GM21526 (cell line): ENCODE measurements around the gene AQP9.

Source experiments
- ATAC-seq: cut with Tn5 transposase; IDR thresholded peaks from one replicate; pipeline ENCODE4 v1.9.1; 2021; ENCODE audit warnings: moderate library complexity; ENCODE audit not compliant: unreplicated experiment, low FRiP score

Gene AQP9

DNA sequence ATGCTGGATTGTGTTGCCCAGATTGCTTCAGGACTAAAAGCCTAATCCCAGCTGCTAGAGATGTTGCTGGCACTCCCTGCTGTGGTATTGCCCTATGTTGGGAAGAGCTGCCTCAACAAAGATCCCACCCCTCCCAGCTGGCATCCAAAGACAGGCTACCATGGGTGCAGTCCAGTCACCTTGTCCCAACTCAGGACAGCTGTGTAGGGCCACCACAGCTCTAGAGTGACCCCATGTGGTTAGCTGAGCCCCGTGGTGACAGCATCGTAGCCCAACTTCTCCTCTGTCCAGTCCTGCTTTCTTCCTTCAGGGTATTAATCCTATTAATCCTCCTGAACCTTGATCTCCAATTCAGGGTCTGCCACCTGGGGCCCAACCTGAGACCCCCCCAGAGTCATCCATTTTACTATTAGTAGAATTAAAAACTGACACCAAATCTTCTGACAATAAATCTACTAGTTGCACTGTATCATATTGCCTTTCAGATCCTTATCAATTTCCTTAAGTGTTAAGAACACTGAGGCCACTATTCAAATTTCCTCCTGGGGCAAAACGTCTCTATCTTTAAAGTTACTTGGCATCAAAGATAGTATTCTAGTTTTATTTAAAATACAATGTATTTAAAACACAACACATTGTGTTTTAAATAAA is 83.5 kb downstream of the AQP9 start:
- ATAC-seq = no peak

DNA sequence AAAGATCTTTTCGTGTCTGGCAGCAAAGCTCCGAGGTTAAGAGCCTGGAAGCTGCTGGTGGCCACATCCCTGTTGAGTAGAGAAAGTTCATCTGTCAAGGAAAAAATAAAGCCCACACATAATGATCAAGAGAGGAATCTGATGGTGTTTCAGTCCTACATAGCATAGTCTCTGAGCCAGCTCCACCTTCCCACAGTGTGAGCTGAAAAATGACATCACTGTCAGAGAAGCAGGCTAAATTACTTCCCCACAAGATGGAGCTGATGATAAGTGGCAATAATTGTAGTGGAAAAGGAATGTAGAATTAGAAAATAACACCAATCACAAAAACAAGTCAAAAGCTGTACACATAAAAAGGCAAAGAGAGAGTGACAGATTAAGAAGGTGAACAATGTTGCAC is 84.5 kb downstream of the AQP9 start:
- ATAC-seq = no peak

DNA sequence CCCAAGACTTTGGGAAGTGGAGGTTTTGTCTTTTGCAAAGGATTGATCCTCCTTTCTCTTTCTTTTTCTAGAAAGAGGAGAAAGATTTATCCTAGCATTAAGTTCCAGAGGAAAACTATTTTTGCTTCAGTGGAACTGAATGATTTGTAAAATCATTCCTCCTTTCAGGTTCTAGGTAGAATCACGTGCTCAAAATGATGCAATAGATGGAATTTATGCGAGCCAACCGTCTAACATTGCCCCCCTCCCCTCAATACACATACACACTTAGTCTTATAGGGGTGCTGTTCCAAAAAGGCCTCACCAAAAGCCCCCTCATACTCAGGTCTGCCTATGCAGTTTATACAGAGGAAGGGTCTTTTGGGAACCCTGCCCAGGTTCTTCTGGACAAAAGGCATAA is 85.3 kb downstream of the AQP9 start:
- ATAC-seq = no peak

DNA sequence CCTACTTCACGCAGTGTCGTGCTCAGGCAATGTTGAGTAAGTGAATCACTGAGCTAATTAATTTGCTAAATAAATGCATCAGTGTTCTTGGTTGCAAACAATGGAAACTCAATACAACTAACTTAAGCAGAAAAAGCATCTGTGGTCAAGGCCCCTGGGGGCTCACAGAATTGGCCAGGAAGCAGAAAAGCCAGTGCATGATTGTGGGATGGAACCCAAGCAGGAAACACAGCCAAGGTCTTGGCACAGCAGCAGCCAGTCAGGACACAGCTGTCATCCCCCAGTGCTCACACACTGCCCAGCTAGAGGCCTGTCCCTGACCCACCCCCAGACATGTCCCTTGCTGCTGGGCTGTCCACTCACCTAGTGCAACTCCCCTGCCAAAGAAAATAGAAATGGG is 85.9 kb downstream of the AQP9 start:
- ATAC-seq = no peak

DNA sequence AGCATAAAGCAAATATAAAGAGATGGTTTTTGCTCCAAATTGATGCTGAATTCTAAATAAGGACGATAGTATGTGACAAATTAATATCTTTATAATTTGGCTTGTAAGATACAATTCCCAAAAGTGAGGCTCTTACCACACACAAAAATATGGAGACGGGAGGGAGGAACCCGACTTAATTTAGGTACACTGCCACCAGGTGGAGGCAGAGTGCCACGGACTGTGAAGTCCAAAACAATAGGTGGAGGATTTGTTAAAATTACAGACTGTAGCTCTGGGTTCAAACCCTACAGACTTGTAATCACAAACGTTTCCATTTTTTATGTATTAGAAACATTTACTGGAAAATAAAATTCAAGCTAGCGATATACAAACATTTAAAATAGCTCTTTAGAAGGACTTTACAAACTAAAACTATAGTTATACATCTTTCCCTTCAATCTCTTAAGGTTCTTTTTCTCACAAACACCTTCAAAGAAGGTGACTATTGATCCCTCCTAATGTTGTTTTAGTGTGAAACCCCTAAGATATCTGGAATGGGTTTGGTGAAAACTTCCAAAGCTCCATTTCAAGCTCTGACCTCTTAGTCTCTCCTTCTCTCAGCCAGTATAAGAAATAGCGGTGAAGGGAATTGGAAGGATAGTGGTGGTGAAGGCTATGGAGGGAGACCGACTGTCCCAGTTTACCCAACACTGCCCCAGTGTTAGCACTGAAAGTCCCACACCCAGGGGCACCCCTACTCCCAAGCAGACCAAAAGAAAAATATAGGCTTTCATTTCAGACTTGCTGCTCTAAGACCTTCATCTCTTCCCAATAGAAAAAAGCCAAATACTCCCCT is 89.7 kb downstream of the AQP9 start:
- no peak for ATAC-seq

DNA sequence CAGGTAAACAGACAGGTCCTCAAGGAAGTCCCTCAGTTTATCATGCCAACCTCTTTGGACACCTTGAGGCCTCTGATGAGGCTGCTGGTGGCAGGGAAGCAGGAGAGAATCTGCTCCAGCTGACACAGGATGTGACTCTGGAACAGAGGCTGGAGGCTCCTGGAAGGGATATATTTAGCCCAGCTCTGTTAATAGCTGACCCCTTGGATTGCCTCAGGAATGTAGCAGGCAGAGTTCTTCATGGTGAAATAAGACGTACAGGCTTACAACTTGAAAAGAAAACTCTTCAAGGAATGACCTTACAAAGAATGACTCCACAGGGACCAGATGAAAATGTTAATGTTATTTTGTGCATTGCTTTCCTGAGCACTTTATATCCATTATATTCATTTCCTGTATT is 90.5 kb downstream of the AQP9 start:
- no peak for ATAC-seq

DNA sequence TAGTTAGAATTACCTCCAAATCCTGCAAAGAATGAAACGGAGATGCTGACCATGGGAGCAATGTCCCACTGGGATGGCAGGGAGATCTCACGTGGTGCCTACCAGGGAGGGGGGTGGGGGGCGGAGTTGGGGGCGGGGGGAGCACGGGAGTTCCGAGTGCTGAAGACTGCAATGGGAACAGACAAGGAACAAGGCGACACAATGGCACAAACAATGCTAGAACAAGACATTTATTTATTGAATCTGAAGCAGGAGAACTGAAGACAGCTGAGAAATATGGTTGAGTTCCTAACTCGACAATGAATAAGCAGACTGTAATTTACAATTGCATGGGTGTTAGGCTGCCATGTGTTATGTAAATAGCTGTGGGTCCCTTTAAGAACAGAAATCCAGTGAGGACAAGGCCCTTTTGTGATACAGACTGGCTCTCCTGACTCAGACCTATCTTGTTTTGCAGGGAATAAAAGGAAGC is 91.2 kb downstream of the AQP9 start:
- ATAC-seq = no peak

DNA sequence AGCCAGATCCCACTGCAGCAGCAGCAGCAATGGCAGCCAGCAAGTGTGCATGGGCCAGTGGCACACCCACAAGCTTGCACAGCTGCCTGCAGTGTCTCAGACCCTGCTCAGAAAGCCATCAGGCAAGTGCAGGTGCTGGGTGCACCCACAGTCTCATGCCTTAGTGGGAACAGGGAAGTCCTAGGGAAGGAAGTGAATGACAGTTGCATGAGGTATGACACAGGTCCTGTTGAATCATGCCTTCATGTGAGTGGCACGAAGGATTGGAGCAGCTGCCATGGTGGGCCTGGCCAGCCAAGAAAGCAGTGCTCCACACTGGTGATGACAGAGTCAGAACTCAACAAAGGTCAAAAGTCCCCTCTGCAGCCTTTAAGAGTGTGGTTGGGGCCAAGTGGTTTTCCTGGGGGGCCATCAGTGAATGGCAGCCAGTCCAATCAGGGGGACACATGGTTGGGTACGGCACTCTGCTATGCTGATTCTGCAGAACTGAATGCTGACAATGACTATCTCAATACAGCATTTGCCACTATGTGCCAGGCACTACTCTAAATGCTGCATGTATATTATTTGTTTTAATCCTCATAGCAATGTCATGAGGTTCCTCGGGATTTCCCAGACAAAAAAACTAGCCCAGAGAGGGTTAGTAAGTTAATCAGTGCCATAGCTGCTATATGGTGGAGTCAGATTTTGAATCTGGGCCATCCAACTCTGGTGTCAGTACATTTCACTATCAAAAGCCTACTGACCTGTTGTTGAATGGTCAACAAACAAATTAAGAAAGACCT is 94.3 kb downstream of the AQP9 start:
- ATAC-seq = no peak

DNA sequence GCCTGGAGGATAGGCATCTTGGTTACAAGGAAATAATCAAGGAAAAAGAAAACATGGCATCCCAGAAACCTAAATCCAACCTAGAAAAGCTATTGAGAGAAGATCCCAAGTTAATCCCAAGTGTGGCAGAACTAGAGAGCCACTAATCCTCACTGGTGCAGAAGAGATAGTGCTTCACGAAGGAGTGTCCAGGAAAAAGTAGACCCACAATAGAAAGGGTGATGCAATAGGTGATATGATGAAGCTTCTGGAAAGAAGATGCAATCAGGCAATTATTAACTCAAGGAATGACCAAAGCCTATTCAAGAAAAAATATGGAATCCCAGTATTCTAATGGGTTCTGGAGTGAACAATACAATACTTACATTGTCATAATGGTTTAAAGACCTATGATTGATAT is 95.2 kb downstream of the AQP9 start:
- ATAC-seq = no peak
